Right ventricle myocardium superior (tissue), 1 donor: ENCODE measurements around the gene DNAJB6. TPM values are rescaled to one million over a fixed set of nuclear protein-coding genes. Genes with fewer than 3 reads are reported as not detected.

Experiments used
- ATAC-seq: fragments of 200-7000 bp; cut with Tn5 transposase; one replicate; pipeline ENCODE4 v1.9.1; 2020; ENCODE audit warnings: mild to moderate bottlenecking; ENCODE audit not compliant: poor library complexity
- DNase-seq: peaks from one replicate; pipeline ENCODE4 v3.0.0-alpha.2; 2020
- intact Hi-C: fragments of 100-400 bp; cut with DNase I; formaldehyde crosslinking; loops from one replicate; pipeline ENCODE4 v1.11.2; 2022
- total RNA-seq: library from RNA; stranded (reverse); fragmentation: NEBNext Ultra II Directional; extraction: Animal tissue kit (Norgen Biotek cat#: 25700); gene quantifications from one replicate; pipeline ENCODE4 v1.2.1, GENCODE V29; 2021
- donor health status: DM: no; HTN: yes; CAD: no; lungs with severe emphysema.

Gene DNAJB6
- total RNA-seq, 1 donor from 2014 or later = 191 TPM

- intact Hi-C loops = no loop called here
- ATAC-seq = no peak
- DNase-seq = no peak
Measured at GRCh38 chr7:157359581-157359980, 22.8 kb downstream of the DNAJB6 start.

- intact Hi-C loops = no loop called here
- ATAC-seq (no peak), DNase-seq (no peak)
Measured at GRCh38 chr7:157360483-157361025, 23.8 kb downstream of the DNAJB6 start.

- intact Hi-C loops = no loop called here
- DNase-seq = no peak
- no peak for ATAC-seq
Measured at GRCh38 chr7:157361537-157361936, 24.7 kb downstream of the DNAJB6 start.

GRCh38 chr7:157362729-157363128 is 25.9 kb downstream of the DNAJB6 start:
- no peak for ATAC-seq
- DNase-seq = no peak
- intact Hi-C loops = no loop called here

- intact Hi-C loops = no loop called here
- no peak for ATAC-seq
- DNase-seq = no peak
Measured at GRCh38 chr7:157366722-157367121, 29.9 kb downstream of the DNAJB6 start.

GRCh38 chr7:157368955-157369354 is 32.2 kb downstream of the DNAJB6 start:
- DNase-seq = no peak
- no peak for ATAC-seq
- intact Hi-C loops = no loop called here

DNA sequence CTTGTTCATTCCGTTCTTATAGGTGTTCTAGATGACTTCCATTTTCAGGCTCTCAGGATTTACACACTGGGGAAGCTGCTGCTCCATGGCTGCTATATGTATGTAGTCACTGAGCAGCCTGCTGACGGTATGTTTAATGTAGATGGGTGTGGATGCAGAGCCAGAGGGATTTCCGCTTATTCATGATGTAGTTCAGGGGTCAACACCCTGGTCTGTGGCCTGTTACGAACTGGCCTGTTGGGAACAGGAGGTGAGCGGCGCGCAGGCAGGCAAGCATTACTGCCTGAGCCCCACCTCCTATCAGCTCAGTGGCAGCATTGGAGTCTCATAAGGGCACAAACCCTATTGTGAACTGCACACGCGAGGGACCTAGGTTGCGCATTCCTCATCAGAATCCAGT is 33.9 kb downstream of the DNAJB6 start:
- no peak for ATAC-seq
- intact Hi-C loops = no loop called here
- DNase-seq = no peak

- DNase-seq (no peak), ATAC-seq (no peak)
- intact Hi-C loops = no loop called here
Measured at GRCh38 chr7:157371296-157371695, 34.5 kb downstream of the DNAJB6 start.

- ATAC-seq (no peak), DNase-seq (no peak)
- intact Hi-C loops = no loop called here
Measured at GRCh38 chr7:157372300-157373232, 35.8 kb downstream of the DNAJB6 start.

- DNase-seq = no peak
- intact Hi-C loops = no loop called here
- no peak for ATAC-seq
Measured at GRCh38 chr7:157373493-157373892, 36.7 kb downstream of the DNAJB6 start.

- no peak for DNase-seq
- intact Hi-C loops = no loop called here
- peak; percentile 52 for ATAC-seq
Measured at GRCh38 chr7:157375410-157375809, 38.6 kb downstream of the DNAJB6 start.

DNA sequence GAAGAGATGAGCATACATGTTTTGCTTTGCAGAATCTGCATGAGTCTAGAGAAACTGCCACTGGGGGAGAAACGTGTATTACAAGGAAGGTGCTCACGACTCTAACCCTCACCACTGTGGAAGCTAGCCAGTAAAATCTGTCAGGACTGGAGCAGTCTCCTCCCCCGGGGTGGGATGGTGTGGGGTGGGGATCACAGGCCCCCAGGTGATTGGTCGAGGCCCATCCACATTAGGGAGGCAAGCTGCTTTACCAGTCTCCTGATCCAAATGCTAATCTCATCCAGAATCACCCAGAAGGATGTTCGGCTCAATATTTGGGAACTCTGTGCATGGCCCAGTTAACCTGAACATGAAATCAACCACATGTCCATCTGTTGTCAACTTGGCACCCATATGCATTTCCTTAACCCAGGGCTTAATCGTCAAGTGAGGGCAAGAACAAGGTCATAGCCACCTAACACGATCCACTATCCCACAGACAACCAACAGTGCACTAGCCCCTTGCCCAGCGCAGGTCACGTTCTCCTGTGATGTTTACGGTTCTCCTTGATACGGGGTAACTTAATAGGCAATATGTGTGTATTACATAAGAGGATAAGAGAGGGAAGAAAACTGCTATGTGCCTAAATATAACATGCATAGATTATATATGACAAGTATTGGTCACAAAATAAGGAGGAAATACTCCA is 40.8 kb downstream of the DNAJB6 start:
- ATAC-seq = peak; percentile 19
- no peak for DNase-seq
- intact Hi-C loops = no loop called here

DNA sequence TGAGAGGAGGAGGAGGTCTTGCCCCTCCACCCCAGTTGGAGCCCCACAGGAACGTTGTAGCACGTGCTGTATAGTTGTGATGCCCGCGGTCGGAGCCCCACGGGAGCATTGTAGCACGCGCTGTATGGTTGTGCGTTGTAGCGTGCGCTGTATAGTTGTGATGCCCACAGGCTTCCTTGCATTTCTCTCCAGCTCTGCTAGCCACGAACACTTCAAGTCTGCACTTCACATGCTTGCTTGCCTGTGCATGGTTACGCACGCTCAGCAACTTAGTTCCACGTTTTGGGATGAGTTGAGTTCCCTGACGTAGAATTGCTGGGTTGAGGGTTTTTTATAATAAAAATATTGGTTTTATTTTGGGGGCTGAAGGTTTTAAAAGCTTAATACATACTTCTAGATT is 41.6 kb downstream of the DNAJB6 start:
- DNase-seq (no peak), ATAC-seq (no peak)
- intact Hi-C loops = no loop called here

DNA sequence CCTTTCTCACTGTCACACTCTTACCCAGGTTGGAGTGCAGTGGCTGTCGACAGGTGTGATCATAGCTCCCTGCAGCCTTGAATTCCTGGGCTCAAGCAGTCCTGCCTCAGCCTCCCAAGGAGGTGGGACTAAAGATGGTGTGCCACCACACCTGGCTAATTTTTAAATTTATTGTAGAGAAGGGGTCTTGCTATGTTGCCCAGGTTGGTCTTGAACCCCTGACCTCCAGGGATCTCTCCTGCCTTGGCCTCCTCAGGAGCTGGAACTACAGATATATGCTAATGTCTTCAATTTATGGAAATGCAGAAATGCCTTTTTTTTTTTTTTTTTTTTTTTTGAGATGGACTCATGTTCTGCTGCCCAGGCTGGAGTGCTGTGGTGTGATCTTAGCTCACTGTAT is 42.7 kb downstream of the DNAJB6 start:
- DNase-seq (no peak), ATAC-seq (no peak)
- intact Hi-C loops = no loop called here

DNA sequence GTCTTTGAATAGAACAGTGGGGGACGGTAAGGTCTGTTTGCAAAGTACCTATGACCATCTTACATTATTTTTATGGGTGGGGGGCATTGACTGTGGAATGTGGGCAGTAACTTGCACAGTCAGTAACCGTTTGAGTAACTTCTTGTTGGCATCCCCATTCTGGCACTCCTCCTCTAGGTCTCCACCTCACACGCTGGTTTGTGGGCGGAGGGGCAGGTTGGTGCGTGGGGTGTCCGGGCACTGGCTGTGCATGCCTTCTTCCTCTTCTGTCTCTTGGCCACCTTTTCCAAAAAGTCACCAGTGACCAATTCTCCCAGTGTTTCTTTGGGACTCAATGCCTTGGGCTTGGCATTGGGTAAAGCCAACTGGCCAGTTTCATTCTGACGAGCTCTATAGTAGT is 43.6 kb downstream of the DNAJB6 start:
- intact Hi-C loops = no loop called here
- no peak for ATAC-seq
- DNase-seq = no peak

- intact Hi-C loops = no loop called here
- DNase-seq (no peak), ATAC-seq (no peak)
Measured at GRCh38 chr7:157383868-157384267, 47.1 kb downstream of the DNAJB6 start.

DNA sequence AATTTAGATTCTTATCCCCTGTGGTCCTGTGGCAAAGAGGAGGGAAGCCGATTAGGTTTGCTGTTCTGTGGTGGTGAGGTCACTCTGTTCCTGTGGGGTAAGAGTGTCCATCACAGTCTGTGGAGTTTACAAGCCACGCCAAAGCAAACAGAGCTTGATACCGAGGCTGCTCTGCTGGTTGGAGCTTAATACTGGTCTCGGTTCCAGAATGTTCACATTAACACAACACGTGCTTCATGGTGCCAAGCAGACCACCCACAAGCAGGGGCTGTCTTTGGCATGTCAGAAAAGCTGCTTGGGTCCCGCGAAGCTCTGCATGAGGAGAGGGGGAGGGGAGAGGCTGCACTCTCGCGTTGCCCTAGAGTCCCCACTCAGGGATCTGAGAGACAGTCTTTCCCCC is 47.5 kb downstream of the DNAJB6 start:
- DNase-seq = no peak
- ATAC-seq = no peak
- intact Hi-C loops = no loop called here

GRCh38 chr7:157386979-157387800 is 50.4 kb downstream of the DNAJB6 start:
- ATAC-seq (peak; percentile 90), DNase-seq (peak; percentile 91)
- intact Hi-C loops = no loop called here

DNA sequence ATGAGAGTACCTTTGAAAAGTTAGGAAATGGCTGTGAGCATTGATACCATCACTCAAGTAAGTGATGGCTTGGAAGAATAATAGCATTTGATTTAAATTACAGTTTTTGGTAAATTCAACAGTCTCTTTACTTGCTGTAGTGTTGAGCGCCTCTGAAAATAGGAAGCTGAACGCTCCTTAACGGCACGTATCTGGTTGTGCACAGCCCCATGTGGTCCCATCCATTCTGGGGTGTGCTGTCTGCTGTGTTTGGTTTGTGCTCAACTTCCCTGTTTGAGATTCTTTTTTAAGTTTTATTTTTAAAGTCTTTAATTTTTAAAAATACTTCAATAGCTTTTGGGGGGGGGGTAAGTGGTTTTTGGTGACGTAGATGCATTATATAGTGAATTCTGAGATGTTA is 51.5 kb downstream of the DNAJB6 start:
- no peak for ATAC-seq

More for the DNA sequence above, 51.5 kb downstream of the DNAJB6 start:
- intact Hi-C loops = no loop called here
- no peak for DNase-seq
